CD4-positive, alpha-beta T cell treated with Interleukin-4 for 1 hour (primary cell): Measurements from ENCODE around the gene MBNL2.
A peak's percentile ranks its signal among the peaks of the same experiment; 100 is the strongest.

Experiments
- DNase-seq, 2 donors: peaks; one replicate each; pipeline ENCODE4 v3.0.0-alpha.2; 2020 to 2022

Gene MBNL2

GRCh38 chr13:97255515-97256021, 33.4 kb downstream of the MBNL2 start:
- DNase-seq = no peak

- no peak for DNase-seq
Measured at GRCh38 chr13:97256343-97256783, 34.2 kb downstream of the MBNL2 start.

- no peak for DNase-seq
Measured at GRCh38 chr13:97257228-97257755, 35.2 kb downstream of the MBNL2 start.

GRCh38 chr13:97257800-97258799, 36.0 kb downstream of the MBNL2 start:
- DNase-seq = peak; percentile 20 to 35

- DNase-seq = no peak
Measured at GRCh38 chr13:97258801-97259200, 36.7 kb downstream of the MBNL2 start.

DNA sequence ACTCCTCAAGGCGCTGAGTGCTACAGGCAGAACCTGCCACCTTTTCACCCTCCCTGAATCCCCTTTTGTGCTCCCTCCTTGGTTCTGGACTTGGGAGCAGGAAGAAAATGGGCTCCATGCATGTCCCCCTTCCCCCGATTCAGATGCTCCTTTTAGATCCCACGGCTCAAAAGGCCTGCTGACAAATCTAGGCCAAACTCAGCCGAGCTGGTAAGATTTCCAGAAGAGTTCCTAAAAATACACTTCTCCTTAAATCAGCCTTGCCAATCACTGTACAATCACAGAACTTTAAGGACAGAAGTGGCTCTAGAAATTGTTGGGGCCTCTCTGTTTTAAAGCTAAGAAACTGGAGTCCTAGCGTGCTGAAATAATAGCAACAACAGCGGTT, 37.3 kb downstream of the MBNL2 start:
- no peak for DNase-seq

- no peak for DNase-seq
Measured at GRCh38 chr13:97259798-97260714, 37.9 kb downstream of the MBNL2 start.

DNA sequence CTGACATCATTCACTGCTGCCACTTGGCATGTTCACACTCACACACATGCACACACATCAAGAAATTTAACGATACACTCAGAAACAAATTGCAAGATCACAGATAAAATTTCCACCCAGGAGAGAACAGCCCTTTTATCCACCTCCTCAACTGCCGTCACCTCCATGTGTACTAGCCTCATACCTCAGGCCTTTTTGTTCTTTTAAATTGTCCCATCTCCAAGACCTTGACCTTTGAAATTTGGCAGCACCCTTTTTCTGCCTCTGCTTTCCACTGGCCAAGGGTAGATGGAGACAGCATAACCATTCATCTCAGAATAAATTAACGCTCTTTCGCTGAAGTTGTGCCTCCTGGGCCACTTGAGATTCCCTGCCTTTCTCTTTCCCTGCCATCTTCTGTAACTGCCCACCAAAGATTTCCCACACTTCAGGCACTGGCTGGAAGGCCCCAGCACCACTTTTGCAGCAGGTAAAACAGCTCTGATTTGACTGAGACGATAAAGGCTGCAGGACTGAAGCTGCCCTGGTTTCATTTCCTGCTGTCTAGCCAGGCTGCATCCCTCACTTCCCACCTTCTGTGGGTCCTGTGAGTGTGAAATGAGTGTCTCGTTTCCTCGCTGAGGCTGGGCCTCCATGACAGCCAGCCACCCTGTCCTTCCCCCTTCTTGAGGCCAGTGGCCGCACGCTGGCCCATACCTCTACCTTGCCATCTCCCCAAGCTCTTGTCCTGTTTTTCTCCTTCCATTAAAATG, 39.3 kb downstream of the MBNL2 start:
- DNase-seq = peak; percentile 26 to 36

- DNase-seq = peak in 1 of 2 donors; percentile 22
Measured at GRCh38 chr13:97262058-97262457, 39.9 kb downstream of the MBNL2 start.

- DNase-seq = no peak
Measured at GRCh38 chr13:97263160-97263559, 41.0 kb downstream of the MBNL2 start.

- no peak for DNase-seq
Measured at GRCh38 chr13:97264663-97265062, 42.5 kb downstream of the MBNL2 start.

- no peak for DNase-seq
Measured at GRCh38 chr13:97266332-97266731, 44.2 kb downstream of the MBNL2 start.

GRCh38 chr13:97266772-97267417, 44.8 kb downstream of the MBNL2 start:
- no peak for DNase-seq

- no peak for DNase-seq
Measured at GRCh38 chr13:97267418-97268059, 45.4 kb downstream of the MBNL2 start.

GRCh38 chr13:97268772-97269171, 46.6 kb downstream of the MBNL2 start:
- no peak for DNase-seq

- no peak for DNase-seq
Measured at GRCh38 chr13:97269603-97270002, 47.5 kb downstream of the MBNL2 start.

DNA sequence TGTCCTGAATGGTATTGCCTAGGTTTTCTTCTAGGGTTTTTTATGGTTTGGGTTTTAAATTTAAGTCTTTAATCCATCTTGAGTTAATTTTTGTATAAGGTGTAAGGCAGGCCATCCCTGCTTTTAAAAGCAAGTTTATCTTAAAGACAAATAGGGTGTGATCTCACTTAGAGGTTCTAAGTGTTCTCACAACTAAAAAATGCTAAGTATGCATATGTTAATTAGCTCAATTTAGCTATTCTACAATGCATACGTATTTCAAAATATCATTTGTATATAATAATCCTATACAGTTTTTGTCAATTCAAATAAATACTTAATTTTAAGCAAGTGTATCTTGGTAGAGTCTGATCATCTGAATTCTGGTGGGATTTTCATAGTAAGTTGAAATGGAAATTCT, 50.4 kb downstream of the MBNL2 start:
- DNase-seq = no peak

GRCh38 chr13:97273341-97273831, 51.3 kb downstream of the MBNL2 start:
- no peak for DNase-seq

DNA sequence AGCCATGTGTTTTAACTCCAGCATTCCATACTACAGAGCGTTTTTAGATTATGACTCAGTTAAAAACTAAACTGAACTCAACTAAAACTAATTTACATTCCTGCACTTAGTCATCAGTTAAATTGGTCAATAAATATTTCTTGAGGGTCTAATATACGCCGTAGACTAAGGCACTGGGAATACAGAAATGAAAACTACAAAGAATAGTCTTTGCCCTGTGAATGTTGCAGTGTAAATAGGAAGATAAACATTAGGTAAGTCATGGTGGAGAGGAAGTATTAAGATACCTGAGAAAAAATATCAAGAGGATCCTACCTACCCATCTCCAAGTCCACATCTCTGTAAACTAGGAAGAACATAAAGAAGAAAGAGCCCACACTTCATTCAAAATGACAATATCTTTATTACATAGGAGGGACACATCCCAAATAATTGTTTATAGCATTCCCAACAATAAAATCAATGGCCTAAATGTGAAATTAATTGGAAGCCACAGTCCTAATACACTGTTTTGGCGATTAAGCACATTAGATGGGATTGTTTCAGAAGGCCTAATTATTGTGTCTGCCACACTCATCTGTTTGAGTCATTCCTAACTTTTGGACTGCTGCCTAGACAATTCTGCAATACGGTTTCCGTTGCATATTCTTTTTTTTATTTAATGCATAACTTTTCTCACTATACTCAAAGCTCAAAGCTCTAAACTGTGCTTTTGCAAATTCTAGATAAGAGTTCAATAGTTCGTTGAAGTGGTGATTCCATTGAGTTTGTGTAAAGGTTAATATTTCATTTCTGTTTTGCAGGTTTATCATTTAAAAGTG, 52.9 kb downstream of the MBNL2 start:
- no peak for DNase-seq
